NB4 (cell line): ENCODE results near the gene KCTD17.

ENCODE experiments used
- POLR2A ChIP-seq: IDR thresholded peaks from 2 replicates; pipeline ENCODE4 v1.6.1; 2011; ENCODE audit warnings: mild to moderate bottlenecking; ENCODE audit not compliant: insufficient read length; ENCODE audit errors: extremely low read depth
- TF ChIP-seq, protein P1 (sequence below): IDR thresholded peaks from one replicate; pipeline ENCODE4 v1.5.1; 2012; ENCODE audit warnings: low read depth, low read length

DNA sequence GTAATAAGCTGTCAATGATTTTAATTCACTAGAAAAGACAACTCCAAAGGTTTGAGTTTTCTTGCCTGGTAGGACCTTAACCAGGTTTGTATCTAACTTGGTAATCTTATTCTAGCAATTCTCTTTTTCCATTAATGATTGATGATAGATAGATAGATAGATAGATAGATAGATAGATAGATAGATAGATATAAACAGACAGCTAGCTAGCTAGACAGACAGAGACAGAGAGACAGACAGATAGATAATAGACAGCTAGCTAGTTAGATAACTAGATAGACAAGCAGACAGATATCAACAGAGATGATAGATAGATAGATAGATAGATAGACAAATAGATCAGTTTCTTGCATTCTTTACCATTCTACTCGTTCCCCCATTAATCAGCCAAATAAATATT, 42.7 kb downstream of the KCTD17 start:
- TF ChIP-seq, protein P1, sequence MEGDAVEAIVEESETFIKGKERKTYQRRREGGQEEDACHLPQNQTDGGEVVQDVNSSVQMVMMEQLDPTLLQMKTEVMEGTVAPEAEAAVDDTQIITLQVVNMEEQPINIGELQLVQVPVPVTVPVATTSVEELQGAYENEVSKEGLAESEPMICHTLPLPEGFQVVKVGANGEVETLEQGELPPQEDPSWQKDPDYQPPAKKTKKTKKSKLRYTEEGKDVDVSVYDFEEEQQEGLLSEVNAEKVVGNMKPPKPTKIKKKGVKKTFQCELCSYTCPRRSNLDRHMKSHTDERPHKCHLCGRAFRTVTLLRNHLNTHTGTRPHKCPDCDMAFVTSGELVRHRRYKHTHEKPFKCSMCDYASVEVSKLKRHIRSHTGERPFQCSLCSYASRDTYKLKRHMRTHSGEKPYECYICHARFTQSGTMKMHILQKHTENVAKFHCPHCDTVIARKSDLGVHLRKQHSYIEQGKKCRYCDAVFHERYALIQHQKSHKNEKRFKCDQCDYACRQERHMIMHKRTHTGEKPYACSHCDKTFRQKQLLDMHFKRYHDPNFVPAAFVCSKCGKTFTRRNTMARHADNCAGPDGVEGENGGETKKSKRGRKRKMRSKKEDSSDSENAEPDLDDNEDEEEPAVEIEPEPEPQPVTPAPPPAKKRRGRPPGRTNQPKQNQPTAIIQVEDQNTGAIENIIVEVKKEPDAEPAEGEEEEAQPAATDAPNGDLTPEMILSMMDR: no peak
- TF ChIP-seq POLR2A: no peak
